GM18909 (cell line): Measurements from ENCODE around the gene TMCO6.

Source experiments
- ATAC-seq: cut with Tn5 transposase; IDR thresholded peaks from one replicate; pipeline ENCODE4 v1.9.1; 2021; ENCODE audit warnings: mild to moderate bottlenecking; ENCODE audit not compliant: unreplicated experiment, poor library complexity

TMCO6 gene

GRCh38 chr5:140671472-140672125 lies 32.3 kb downstream of the TMCO6 start:
- no peak for ATAC-seq

DNA sequence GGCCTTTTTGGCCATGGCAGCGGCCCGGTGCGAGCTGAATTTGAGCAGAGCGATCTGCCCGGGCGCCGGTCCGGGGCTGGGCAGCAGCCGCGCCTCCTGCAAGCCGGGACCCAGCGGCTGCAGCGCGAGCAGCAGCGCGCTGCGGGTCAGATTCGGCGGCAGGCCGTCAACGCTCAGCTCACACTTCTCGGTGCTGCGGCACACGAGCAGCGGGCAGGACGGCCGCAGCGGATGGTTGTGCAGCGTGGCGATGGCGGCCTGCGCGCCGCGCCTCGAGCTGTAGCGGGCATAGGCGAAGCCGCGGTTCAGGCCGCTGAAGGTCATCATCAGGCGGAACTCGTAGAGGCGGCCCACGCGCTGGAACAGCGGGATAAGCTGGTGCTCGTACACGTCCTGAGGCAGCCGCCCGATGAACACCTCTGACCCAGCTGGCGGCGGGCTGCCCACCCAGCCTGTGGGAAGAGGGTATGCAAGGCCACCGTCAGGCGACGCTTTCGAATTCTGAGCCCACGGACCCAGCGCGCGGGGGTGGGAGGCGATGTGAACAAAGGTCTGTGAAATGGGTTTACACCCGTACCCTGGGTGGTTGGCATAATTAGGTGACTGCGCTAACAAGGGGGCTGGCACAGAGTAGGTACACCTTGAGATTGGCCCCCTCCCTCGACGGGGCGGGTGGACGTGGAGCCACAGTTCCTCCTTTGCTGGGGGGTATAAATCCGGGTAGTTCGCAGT lies 33.4 kb downstream of the TMCO6 start:
- ATAC-seq, result no peak

DNA sequence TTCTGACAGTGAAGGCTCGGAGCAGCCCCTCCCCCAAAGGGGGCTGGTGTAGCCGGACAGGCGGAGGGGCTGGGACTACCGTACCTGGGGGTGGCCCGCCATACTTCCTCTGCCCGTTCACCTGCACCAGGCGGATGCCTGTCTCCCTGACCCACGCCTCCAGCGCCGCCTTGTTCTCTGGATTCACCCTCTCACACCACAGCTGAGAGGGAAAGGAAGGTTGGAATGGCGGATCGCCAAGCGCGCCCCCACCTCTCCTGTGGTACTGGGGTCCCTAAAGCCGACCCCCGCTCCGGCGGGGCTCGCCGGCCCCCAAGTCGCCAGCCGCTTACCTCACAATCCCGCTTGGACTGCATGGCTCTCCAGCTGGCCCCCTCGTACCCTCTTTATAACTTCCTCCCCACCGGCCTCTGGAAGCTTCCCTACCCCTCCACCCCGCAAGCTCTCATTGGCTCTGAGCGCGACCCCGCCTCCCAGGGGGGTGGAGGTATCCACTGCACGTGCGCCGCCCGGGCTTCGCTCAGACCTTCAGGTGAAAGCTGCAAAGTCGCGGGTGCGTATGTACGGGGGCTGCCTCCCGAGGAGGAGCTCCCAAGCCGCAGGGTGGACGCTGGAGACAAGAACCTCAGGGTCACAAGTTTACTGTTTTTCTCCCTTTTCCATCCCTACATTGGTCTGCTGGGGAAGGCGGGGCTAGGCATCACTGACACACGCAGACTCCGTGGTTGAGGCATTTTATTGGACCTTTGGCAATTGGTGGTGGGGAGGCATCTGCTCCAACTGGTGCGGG lies 34.1 kb downstream of the TMCO6 start, which contains the start of gene DND1:
Gene DND1, minus strand, starts transcription at position 390 of the 790 bp plus-strand sequence. Its CDS starts 34 bp downstream, at position 356.
- no peak for ATAC-seq

DNA sequence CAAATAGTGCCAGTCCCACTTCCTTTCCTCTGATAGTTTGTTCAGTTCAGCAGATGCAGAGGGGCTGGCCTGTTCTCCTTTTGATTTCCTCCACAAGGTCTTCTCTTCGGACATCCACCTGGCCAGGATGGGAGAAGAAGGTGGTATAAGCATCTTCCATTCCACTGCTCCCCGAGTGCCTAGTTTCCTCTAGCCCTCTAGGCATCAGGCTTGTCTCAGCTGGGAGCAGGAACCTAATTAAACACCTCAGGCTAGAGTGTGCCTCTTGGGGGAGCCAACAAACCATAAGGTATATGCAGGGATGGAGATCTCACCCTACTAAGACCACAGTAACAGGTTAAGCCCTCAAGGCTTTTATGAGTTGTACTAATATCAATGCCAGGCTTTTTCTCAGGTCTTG lies 35.0 kb downstream of the TMCO6 start:
- no peak for ATAC-seq

DNA sequence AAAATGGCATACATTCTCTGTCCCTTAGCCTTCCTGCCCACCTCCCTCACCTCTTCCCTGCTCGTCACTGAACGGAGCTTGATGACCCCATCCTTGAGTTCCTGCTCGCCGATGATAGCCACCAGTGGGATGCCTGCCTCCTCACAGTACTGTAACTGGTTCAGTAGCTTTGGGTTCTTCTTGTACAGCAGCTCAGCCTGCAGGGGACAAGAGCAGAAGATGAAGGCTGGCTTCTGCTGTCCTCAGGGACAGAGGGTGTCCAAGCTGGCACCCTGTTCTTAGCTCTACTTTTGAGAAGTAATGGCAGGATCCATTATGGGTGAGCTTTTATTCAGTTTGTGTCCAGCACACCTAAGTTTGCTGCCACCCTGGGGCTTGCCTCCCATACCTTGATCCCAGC lies 35.4 kb downstream of the TMCO6 start:
- no peak for ATAC-seq

- ATAC-seq, result no peak
Measured at GRCh38 chr5:140677947-140678346, 38.7 kb downstream of the TMCO6 start.

DNA sequence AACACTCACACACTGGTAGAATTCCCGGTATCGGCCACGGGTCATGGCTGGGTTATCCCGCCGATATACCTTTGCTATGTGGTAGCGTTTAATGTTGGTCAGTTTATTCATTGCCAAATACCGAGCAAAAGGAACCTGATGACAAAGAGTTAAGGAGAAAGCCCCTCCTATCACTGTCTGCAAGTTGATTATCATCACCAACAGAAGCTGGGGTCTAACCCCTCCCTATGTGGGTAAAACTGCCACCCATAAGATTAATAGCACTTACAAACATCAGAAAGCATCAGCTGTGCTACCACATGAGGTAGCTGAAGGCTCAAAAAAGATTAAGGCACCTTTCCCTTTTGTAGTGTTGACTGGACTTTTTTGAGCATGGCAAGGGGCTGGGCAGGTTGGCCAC lies 39.7 kb downstream of the TMCO6 start:
- ATAC-seq, result no peak

DNA sequence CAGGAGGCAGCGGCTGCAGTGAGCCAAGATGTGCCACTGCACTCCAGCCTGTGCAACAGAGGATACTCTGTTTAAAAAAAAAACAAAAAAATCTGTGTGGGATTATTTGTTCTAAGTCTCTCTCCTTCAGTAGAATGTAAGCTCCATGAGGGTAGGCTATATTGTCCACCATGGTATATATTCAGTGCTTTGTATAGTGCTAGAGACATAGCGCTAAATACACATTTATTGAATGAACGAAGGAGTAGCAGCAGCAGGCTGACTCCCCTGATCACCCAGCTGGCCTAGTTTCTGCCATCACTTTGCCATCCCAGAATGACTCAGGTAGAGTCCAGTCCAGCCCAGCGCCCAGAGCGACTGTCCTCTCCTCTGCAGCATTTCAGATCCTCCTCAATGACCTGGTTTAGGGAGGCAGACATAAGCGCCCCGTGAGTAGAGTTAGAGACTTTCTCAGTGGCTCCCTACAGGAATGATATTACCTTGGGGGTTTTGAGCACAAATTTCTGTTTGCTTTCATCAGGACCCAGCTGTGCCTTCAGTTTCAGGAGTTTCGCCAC lies 51.2 kb downstream of the TMCO6 start:
- ATAC-seq, result no peak

DNA sequence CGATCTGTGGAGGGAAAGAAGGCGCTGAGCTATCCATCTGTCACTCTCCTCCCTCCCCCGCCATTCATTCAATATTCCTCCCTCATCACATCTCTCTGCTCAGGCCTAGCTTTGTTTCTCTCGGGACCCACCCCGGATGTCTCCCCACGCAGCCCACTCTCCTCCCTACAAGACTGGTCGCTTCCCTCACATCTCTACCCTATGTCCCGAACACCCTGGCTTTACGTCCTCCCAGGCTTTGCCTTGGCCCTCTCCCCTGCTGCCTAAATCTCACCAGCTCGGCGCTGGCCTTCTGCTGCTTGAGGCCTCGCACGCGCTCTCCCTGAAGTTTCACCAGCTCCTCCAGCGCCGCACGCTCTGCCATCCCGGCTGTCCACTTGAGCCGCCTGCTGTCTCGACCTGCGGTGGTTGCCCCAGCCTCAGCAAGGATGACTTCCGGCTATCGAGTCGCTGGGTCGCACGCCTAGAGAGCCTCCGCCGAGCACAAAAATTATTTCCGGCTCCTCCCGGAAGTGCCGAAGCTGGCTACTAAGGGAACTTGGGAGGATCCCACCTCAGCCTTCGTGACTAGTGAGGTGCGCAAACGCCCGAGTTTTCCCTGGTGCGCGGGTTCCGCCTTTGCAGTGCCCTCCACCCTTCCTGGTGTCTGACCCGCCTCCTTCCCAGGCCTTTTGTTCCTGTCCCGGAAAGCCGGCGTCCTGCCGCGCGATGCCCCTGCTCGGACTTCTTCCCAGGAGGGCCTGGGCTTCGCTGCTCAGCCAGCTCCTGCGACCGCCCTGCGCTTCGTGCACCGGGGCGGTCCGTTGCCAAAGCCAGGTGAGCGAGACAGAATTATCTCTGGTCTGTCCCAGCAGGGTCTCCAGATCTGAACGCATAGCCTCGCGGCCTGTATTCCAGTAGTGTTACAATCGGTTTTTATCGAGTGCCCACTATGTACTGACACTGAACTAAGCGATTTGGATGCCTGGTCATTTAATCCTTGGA lies 52.0 kb downstream of the TMCO6 start, which contains the start of the genes HARS1 and HARS2:
Gene HARS1, minus strand, starts transcription at position 430 of the 984 bp plus-strand sequence. Its CDS starts 66 bp downstream, at position 364.
Gene HARS2, plus strand, starts transcription at position 515 of the 984 bp plus-strand sequence. Its CDS starts 194 bp downstream, at position 709.
- peak; percentile 99 for ATAC-seq

DNA sequence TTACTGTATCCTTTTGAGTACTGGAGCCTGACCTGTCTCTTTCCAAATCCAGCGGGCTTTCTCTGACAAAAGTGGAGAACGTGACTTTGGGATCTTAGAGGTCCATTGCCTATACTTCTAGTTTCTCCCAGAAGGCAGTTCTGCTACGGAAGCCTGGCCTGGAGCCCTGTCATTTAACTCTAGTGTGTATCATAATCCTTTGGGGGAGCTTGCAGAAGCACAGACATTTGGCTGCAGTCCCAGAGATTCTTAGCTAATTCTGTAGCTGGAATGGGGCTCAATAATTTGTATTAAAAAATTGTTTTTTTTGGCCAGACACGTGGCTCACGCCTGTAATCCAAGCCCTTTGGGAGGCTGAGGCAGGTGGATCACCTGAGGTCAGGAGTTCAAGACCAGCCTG lies 55.0 kb downstream of the TMCO6 start:
- no peak for ATAC-seq
